ENCODE data around the gene LSS. TPM values are rescaled to one million over a fixed set of nuclear protein-coding genes. Genes with fewer than 3 reads are reported as not detected.
"Not testable (repeated sequence)": the region's sequence is repeated elsewhere in the genome, so short reads cannot be mapped to it uniquely, and the experiment has no call there.

LSS gene
- polyA plus RNA-seq, 3 donors = 16.9 to 60.7 (median 38.4) TPM

- H3K27ac ChIP-seq (ENCODE audit: low read depth, low read length) = no peak overlapping the region
- WGBS, 3 donors = 85 to 90% (median 88%) methylated on average over 16 of the region's 16 CpGs
Observed at GRCh38 chr21:46210378-46211136, 18.0 kb downstream of the LSS start.

DNA sequence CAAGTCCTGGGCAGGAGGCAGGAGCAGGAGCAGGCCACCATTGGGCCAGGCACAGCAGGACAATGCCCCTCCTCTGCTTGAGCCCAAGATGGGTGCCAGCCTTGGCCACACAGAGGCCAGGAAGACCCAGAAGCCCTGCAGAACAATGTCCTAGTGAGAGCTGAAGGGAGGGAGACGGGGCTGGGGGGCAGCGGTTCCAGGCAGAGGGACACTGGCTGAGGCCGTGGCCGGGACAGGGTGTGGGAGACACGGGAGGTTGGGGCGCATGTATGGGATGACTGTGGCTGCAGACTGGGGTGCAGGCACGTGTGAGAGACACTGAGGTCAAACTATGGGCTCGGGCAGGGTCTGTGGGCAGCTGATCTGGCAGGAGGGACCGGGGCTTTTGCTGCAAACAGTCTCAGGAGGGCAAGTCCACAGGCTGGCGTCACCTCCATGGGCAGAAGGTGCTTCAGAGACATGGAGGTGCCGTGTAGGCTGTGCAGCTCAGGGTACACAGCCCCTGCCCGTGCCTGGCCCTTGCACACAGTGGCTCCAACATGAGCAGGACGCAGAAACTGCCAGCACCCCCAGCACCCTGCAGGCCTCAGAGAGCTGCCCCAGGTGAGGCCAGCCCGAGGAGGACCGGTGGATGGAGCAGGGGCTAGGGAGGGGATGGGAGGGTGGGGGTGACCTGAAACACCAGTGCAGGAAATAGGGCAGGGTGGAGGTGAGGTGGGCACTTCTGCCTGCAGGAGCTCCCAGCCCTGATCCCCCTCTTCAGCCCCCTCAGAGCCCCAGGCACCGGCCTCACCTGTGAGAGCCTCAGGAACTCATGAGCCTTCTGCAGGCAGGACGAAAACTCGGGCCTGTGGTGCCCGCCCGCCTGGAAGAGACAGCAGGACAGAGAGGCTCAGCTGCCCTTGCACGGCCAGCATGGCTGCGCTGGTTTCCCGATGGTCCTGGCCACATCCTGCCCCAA is 19.5 kb downstream of the LSS start:
- WGBS, 3 donors = 93 to 98% (median 94%) methylated on average over 23 of the region's 23 CpGs
- no peak overlapping the region for H3K27ac ChIP-seq (ENCODE audit: low read depth, low read length)

DNA sequence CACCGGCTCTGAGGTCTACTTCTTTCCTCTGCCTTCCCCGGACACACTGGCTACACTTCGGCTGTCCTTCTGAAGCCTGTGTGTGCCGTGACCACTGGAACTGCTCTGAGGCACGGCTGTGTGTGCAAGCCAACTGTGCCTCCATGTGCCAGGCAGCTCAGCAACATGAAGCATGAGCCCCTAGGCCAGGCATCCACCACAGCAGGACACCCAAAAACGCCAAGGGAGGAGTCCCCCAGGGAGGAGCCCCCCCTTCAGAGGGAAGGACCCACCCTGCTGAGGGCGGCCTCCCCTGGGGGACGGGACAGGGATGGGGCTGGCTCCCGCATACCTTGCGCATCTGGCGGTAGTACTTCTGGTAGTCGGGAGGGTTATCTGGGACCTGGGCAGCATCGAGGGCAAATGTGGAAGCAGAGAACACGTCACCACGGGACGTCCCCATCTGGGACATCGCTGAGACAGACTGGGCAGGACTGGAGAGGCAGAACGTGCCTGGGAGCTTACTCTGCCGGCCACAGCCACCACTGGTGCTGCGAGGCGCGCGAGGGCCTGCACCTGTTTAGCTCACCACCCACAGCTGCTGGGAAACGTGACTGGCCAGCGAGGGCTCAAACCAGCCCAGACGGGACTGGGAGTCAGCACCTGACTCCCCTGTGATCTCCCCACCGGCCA is 20.5 kb downstream of the LSS start:
- 90 to 93% (median 91%) methylated on average over 23 to 27 of the region's 27 CpGs for WGBS, 3 donors
- no peak overlapping the region for H3K27ac ChIP-seq (ENCODE audit: low read depth, low read length)

GRCh38 chr21:46207006-46207919 is 21.3 kb downstream of the LSS start:
- H3K27ac ChIP-seq (ENCODE audit: low read depth, low read length) = no peak overlapping the region
- 95% methylated on average over 21 of the region's 21 CpGs for WGBS, 3 donors

DNA sequence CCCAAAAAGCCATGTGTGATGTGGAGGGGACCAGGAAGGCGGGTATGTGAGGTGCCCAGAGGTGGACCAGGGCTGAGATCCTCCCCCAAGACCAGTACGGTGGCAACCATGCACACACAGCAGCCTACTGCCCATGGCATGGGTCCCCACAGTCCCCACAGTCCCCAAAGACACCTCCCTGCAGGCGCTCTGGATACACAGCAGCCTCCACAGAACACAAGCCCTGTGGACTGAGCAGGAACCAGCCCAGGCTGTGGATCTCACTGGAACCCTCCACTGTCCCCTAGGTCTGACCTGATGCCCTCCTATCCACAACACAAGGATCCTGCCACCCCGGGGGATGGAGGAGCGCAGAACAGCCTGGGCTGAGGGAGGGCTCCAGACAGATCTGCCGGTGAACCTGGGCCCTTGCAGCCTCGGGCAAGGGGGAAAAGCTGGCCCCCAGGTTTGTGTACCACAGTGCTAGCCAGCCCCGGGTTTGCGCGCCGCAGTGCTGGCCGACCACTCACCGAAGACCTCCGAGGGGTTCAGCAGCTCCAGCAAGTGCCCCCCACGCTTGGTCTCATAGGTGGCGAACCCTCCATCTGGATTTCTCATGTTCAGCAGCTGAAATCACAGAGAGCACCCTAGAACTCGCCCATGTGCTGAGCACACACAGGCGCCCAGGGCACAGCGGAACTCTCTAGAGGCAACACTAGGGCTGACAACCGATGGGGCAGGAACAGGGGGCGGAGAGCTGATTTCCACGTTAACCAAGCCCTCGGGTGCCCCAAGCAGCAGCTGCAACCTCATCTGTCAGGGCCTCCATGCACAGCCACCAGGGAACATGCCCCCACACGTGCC is 22.2 kb downstream of the LSS start:
- WGBS, 3 donors = 91 to 94% (median 94%) methylated on average over 23 to 24 of the region's 24 CpGs

DNA sequence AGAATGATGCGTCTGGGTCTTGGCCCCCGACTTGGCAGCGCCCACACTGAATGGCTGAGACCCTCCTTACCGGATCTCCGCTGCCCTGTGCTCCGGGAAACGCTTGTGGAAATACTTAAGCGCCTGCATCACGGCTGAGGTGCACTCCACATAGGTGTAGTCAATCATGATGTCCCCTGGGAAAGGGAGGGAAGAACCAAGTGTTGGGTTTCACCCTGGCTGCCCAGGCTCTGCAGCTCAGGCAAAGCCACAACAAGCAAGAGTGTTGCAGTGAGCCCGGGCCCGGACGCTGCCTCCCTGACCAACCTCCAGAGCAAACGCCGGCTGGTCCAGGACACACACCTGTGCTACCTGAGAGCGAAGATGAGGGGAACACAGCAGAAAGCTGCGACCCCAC is 22.8 kb downstream of the LSS start:
- H3K27ac ChIP-seq (ENCODE audit: low read depth, low read length) = no peak overlapping the region
- 94% methylated on average over 16 of the region's 16 CpGs for WGBS, 3 donors

More for the DNA sequence above, 22.2 kb downstream of the LSS start:
- no peak overlapping the region for H3K27ac ChIP-seq (ENCODE audit: low read depth, low read length)

GRCh38 chr21:46205166-46205565 is 23.4 kb downstream of the LSS start:
- no peak overlapping the region for H3K27ac ChIP-seq (ENCODE audit: low read depth, low read length)
- WGBS, 3 donors = 88 to 91% (median 88%) methylated on average over 18 of the region's 18 CpGs

DNA sequence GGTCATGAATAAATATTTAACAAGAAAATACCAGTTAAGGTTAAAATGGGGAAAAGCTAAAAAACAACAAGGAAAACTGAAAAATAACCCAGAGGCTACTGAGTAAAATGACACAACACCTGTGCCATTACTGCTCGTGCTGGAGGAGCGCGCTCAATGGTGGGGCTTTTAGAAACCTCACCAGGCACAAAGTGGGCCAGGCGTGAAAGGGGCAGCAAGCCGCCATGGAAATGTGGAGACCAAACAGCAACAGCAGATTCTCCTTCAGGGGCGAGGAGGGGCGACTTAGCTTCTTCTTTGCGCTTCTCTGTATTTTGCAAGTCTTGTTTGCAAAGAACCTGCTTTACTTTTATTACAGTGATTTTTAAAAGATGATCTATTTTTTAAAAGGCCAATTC is 25.4 kb downstream of the LSS start:
- H3K27ac ChIP-seq (ENCODE audit: low read depth, low read length) = no peak overlapping the region
- 96 to 98% (median 97%) methylated on average over 8 of the region's 8 CpGs for WGBS, 3 donors

GRCh38 chr21:46202592-46203202 is 25.9 kb downstream of the LSS start:
- H3K27ac ChIP-seq (ENCODE audit: low read depth, low read length) = no peak overlapping the region
- 83 to 91% (median 90%) methylated on average over 6 of the region's 6 CpGs for WGBS, 3 donors

DNA sequence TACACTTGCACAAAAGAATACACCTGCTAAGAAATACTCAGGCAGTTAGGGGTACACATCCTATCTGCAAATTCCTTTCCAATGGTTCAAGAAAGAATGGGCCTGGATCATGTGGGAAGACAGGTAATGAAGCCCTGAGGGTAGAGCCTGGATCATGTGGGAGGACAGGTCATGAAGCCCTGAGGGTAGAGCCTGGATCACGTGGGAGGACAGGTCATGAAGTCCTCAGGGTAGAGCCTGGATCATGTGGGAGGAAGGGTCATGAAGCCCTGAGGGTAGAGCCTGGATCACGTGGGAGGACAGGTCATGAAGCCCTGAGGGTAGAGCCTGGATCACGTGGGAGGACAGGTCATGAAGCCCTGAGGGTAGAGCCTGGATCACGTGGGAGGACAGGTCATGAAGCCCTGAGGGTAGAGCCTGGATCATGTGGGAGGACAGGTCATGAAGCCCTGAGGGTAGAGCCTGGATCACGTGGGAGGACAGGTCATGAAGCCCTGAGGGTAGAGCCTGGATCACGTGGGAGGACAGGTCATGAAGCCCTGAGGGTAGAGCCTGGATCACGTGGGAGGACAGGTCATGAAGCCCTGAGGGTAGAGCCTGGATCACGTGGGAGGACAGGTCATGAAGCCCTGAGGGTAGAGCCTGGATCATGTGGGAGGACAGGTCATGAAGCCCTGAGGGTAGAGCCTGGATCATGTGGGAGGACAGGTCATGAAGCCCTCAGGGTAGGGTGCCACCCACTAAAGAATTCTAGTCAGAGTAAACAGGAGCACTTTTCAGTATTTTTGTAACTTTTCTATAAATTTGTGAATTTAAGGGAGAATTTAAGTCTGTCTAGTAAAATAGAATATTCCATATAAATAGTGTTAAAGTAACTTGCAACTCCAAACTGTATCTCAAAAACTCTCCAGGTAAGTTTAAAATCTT is 27.4 kb downstream of the LSS start:
- H3K27ac ChIP-seq (ENCODE audit: low read depth, low read length) = not testable (repeated sequence)
- 85 to 98% (median 89%) methylated on average over 2 to 3 of the region's 8 CpGs for WGBS, 3 donors

DNA sequence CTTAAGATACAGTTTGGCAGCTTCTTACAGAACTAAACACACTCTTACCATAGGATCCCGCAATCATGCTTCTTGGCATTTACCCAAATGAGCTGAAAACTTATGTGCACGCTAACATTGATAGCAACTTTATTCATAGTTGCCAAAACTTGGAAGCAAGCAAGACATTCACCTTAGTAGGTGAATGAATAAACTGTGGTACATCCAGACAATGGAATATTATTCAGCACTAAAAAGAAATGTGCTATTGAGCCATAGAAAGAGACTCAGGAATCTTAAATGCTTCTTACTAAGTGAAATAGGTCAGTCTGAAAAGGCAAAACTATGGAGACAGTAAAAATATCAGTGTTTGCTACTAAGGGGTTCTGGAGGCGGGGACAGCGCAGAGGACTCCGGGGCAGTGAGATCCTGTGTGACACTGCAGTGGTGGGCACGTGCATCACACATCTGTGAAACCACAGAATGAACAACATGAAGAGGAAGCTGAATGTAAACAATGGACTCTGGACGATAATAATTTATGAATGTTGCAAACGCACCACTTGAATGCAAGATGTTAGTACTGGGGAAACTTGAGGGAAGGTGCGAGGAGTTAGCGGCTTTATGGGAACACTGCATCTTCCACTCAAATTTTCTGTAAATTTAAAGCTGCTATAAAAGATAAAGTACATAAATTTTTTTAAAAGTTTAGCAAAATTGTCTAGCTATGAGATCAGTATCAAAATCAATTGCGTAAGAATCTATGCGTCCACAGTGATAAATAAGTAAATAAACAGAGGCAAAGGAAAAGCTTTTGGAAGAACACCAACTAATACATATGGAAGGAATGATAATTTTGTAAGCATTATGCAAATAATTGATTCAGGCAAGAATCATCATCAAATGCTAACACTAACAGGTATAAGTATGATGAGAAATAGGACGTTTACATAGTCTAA is 28.9 kb downstream of the LSS start:
- WGBS, 3 donors = 80 to 85% (median 84%) methylated on average over 13 of the region's 13 CpGs
- no peak overlapping the region for H3K27ac ChIP-seq (ENCODE audit: low read depth, low read length)

DNA sequence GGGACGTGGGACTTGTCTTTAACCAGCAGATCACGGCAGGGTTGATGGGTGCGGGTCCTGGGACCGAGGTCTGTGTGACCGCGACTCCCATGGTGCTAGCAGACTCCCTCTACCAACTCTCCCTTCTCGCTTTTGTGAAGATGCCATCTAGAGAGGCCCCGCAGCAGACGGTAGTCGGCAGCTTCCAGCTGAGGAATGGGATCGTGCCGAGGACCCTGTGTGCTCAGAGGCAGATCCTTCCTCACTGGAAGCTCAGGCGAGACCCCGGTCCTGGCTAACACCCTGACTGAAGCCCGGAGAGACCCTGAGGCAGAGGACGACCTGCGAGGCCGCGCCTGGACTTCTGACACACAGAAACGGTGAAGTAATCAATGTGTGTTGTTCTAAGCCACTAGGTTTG is 31.8 kb downstream of the LSS start:
- no peak overlapping the region for H3K27ac ChIP-seq (ENCODE audit: low read depth, low read length)
- WGBS, 3 donors = 83 to 92% (median 91%) methylated on average over 20 of the region's 20 CpGs

DNA sequence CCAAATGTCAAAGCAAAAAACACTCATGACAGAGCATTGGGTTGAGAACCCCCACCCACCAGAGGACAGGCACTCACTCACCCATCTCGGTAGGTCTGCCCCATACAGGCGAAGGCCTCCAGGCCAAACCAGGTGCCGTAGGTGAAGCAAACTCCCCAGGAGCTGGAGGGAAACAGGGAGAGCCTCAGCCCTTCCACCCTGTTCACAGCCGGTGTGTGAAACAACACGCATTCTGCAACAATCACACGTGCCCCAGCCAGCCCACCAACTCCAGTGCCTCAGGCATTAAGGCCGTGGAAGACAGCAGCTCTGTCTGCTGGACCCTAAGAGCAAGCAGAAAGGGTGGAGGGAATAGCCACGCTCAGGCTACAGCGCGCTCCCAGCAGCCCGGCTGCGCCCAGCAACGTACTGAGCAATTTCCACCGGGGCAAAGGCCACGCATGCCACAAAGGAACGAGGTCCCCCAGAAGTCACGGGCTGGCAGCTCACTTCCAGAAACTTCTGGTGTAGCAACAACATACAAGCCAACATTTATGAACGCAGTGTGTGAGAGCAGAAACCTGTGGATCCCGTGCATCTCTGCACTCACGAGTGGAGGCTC is 32.9 kb downstream of the LSS start:
- WGBS, 3 donors = 90 to 93% (median 92%) methylated on average over 20 of the region's 20 CpGs
- no peak overlapping the region for H3K27ac ChIP-seq (ENCODE audit: low read depth, low read length)
